ENCODE data around the gene EFHD1.
"Not testable (repeated sequence)": the region's sequence is repeated elsewhere in the genome, so short reads cannot be mapped to it uniquely, and the experiment has no call there.

Gene EFHD1

DNA sequence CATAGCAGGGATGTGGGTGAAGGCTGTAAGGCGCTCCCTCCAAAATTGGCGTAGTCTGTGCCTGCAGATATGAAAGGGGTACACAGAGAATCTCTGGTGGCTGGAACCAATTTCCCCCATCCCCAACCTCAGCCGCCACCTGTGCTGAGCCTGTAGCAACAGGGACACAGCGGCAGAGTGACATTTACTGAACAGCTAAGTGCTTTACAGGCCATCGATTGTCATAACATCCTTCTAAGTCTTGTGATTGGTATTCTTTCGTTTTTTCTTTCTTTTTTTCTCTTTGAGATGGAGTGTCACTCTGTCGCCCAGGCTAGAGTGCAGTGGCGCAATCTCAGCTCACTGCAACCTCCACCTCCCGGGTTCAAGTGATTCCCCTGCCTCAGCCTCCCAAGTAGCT is 12.2 kb upstream of the EFHD1 start:
- no peak for DNase-seq (ENCODE audit: low read depth)

DNA sequence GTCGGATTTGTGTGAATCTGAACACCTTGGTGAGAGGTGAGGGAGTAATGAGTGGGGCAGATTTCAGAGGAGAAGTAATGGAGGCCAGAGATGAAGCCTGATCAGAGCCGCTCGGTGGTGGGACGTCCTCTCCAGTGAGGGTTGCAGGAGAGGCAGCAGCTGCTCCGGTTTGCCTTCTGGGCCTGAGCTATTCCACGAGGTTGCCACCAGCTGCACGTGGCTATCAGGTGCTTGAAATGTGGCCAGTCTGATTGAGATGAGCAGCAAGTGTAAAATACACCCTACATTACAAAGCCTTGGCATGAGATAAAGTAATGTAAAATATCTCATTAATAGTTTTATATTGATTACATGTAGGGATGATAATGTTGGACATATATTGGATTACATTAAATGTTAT is 10.8 kb upstream of the EFHD1 start:
- DNase-seq (ENCODE audit: low read depth), result no peak

DNA sequence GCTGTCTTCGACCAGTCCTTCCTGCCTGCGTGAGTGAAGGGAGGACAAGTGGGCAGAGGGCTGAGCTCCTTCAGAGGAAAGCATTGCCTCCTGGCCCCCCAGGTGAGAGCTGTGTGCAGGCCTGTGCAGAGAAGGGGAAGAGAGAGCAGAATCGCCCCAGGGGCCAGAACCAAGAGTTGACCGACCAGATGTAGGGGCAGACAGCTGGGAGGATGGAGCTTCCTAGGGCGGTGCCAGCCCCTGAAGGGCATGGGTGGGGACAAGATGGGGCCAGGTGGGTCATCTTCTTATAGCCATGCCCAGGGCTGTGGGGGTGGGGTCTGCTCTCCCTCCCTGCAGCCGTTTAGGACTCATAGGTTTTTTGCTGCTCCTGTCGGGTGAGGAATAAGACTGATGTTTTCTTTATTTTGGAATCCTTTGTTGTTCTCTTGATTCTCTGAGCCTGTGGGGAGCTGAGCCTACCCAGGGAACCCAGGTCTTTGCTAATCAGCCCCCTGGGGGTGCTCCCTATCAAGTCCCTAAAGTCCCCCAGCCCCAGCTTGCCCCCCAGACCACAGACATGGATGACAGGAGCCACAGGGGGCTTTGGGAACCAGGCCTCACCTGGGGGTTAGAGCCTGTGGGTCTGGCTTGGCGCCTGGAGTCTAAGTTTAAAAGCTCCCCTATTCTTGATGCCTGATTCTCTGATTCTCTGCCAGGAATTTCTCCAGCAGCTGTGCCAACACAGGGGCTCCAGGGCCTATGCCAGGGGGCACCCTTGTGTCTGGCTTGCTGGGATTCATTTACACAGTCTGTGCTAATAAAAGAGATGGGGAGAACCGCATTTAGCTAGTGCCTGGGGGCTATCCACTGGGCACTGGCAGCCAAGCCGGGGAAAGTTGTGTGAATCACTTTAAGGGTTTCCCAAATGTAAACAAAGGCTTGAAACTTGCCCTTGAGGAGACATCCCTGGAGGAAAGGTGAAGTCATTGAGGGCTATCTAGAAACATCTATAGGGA is 9.3 kb upstream of the EFHD1 start:
- DNase-seq (ENCODE audit: low read depth), result peak; percentile 10

DNA sequence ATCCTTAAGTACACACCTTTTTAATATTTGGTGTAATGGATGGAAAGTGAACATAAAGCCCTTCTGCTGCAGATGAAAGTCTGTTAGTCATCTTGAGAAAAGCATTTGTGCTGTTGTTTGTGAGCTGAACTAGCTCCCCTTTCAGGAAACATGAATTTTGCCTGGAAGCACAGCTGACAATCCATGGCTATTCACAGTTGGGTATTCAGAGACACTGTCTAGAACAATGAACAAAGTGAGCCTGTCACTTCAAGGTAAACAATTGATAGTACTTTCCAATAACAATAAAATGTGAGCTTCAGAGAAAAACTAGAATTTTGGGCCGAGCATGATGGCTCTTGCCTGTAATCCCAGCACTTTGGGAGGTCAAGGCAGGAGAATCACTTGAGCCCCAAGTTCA is 6.8 kb upstream of the EFHD1 start:
- DNase-seq (ENCODE audit: low read depth), result no peak

DNA sequence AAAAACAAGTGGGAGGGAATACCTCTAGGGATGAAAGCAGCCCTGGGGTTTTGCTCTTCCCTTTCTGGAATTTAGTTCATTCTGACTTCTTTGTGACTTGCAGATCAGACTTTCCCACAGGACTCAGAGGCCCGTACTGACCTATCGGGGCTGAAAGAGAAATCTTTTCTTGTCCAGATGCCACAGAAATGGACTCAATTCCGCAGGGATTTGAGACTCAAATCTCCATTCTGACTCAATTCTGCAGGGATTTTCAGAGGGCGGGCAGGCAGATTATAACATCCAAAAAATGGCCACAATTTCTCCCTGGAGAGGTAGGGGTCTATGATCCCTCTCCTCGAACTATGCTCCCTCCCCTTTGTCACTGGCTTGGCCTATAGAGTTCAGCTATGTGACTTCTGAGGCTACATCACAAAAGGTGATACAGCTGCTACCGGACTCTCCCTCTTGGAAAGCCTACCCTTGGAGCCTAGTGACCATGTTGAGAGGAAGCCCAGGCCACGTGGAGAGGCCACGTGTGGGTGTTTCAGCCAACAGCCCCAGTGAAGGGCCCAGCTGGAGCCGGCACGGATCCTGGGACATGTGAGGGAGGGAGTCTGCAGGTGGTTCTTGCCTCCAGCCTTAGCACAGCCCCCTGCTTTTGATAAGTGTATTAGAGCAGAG is 4.8 kb upstream of the EFHD1 start:
- DNase-seq (ENCODE audit: low read depth), result no peak

DNA sequence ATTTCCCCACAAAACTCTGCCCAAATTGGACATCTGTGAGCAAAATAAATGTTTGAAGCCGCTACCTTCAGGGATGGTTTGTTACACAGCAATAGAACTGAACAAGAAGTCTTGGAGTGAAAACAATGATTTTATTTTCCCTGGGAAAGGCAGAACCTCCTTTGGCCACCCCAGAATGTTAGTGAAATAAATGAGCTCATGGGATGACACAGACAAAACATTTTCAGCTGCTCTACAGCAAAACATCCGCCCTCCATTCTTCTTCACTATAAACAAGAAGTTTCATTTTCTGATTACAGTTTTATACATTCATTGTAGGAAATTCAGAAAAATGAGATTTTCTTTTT is 4.3 kb upstream of the EFHD1 start:
- DNase-seq (ENCODE audit: low read depth), result no peak

DNA sequence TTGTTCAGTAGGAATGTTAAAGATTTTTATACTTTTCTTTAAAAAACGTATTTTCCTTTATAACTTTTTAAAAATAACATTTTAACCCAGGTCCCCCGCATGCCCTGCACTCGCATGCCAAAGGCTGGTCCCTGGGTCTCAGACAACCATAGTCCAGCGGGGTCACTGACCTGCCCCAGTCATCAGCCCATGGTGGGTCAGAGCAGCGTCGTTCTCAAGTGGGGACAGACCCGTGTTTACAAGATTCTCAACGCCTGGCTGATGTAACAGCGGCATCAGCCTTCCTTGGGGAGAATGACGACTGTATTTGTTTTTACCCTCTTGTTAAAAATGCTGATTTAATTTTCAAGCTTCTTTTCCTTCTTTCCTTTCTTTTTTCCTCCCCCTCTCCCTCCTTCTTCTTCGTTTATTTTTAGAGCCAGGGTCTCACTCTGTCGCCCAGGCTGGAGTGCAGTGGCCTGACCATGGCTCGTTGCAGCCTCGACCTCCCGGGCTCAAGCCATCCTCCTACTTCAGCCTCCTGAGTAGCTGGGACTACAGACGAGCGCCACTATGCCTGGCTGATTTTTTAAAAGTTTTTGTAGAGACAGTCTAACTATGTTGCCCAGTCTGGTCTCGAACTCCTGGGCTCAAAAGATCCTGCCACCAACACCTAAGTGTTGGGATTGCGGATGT is 1.0 kb upstream of the EFHD1 start:
- no peak for DNase-seq (ENCODE audit: low read depth)

DNA sequence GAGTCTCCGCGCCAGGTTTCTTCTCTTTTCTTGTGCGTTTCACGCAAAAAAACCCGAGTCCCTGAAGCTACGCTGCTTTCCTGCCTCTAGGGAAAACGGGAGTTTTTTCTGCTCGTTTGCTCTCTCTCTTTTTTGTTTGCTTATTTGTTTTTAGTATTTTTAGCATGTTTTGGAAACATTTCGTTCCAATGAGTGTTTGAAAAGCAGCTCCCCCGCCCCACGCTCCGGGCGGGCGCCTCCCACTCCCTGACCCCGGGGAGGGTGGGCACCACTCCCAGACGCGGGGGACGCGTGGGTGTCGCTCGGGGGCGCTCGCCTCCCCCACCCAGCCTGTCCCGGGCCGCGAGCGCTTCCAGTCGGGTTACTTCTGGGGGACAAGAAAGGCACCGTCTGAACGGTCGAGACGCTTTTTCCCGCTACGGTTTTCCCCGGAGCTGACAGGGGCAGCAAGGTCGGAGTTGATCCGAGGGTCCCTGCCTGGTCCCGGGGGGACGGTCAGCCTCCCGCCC is 446 bp upstream of the EFHD1 start:
- DNase-seq (ENCODE audit: low read depth), result no peak

DNA sequence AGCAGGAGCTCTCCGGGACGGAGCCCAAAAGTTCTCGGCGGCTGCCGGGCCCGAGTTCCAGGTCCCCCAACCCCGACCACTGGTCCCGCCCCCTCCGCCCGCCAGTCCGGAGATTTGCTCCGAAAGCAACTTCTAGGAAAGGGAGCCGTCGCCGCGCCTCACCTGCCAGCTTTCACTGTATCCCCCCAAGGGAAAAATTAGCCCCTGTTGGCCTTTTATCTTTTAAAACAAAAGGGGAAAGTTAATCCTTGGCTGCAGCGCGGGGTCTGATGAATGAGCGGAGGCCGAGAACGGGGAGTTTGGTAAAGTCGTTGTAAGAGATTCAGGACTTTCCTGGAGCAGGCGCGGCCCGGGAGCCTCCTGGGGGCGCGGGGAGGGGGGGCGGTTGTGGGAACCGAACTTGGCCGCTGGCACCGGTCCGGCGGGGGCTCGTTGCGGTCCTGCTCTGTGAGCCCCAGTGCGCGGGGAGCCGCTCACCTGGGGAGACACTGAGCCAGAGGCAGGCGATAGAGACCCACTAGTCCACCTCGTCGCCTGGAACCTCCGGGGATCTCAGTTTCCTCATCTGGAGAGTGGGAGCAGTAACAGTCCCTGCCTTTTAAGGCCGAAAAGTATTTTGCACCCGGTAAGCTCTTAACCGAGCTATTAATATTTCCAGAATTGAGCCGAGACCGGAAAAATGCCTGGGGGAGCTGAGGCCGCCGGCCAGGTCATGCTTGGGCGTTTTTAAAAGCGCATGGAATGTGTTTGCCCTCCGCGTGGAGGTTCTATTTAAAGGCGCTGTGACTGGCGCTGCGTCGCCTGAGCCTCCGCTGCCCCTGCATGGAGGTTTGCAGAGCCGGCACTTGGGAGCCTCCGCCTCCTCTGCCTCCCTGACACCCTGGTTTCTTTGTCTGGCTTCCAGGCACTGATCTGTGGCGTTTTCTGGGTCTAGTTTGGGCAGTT is 1.1 kb downstream of the EFHD1 start:
- no peak for DNase-seq (ENCODE audit: low read depth)

DNA sequence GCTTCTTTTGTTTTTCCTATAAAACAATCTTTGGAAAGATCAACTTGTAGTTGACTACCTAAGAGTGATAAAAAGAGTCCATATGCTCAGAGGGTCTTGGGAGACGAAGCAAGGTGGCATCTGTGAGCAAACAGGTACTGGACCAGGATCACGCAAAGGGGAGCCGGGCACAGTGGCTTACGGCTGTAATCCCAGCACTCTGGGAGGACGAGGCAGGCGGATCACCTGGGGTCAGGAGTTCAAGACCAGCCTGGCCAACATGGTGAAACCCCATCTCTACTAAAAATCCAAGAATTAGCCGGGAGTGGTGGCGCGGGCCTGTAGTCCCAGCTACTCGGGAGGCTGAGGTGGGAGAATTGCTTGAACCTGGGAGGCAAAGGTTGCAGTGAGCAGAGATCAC is 2.0 kb downstream of the EFHD1 start:
- not testable (repeated sequence) for DNase-seq (ENCODE audit: low read depth)

DNA sequence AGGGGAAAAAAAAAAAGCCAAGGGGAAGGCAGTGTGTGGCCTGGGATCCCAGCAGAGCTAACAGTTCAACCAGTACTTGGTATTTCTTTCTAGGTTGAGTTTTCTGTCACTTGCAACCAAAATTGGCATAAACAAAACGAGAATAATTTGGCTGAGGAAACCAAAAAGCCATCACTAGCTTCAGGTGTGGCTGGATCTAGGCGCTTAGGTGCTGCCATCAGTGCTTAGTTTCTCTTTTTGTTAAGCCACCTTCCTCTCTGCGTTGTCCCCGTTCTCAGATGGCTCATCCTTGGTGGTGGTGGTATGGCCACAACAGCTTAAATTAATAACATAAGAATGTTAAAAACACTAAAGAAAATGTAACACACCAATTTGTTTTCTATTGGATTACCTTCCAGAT is 2.4 kb downstream of the EFHD1 start:
- no peak for DNase-seq (ENCODE audit: low read depth)

DNA sequence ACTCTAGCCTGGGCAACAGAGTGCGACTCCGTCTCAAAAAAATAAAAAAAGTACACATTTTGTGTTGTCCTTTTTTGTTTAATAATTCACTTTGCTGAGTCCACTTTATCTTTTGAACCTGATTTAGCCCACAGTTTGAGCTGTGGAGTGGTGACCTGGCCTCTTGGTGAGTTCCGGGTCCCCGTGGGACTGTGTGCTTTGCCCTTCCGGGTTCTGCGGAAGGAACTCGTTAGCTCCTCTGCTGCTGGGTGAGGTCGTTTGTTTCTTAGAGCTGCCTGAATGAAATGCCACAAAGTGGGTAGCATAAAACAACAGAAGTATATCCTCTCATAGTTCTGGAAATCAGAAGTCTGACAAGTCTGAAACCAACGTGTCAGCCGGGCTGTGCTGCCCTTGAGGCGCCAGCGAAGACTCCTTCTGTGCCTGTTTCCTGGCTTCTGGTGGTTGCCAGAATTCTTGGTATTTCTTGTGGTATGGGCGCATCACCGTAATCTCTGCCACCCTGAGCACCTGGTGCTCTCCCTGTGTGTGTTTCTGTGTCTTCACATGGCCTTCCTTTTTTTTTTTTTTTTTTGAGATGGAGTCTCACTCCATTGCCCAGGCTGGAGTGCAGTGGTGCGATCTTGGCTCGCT is 3.5 kb downstream of the EFHD1 start:
- DNase-seq (ENCODE audit: low read depth), result no peak

DNA sequence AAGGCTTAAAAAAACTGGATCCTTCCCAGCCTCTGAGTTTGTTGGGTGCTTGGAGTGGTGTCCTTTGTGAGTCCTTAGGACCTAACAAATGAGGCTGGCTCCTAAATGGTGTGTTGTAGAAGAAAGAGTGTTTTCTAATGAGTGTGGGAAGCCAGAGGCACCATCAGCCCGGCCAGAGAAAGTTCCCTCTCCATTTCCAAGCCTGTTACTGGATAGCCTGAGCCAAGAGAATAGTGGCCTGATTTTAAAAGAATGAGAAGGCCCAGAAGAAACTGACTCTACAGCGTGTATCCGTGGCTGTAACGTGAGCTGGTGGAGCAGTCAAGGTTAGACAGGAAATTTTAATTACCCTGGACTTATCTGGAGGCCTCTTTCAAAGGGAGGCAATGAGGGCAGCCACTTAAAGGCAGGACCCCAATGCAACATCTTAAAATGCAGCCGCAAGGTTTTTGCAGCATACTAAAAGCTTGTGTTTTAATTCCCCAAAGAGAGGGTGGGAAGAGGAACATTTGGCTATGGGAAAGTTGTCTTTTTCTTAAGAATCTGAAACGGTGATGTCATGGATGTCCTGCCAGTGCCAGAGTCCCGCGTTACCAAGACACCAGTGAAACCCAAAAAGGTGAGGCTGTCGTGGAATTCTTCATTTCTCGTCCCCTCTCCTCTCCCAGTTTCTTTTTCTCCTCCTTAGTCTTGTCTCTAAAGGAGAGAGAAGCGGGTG is 4.6 kb downstream of the EFHD1 start:
- DNase-seq (ENCODE audit: low read depth), result no peak

DNA sequence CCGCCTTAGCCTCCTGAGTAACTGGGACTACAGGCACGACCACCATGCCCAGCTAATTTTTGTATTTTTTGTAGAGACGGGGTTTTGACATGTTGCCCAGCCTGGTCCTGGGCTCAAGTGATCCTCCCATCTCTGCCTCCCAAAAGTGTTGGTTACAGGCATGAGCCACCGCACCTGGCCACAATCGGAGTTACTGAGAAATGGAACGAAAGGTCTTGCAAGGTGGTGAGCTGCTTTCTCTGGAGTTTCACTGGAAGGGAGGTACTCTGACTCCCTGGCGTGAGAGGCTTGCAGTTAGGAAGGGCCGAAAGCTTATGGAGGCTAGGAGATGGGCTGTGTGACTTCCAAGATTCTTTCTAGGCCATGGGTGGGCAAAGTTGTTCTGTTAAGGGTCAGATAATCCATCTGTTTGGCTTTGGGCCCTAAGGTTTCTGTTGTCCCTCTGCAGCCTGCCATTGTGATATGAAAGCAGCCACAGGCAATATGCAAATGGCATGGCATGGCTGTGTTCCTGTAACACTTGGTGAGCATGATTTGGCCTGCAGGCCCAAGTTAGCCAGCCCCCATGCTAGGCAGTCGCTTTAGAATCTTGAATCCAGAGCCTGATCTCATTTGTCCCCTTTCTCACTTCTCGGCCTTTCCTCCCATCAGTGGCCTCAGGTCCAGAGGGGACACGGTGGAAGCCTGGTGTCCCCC is 7.9 kb downstream of the EFHD1 start:
- DNase-seq (ENCODE audit: low read depth), result no peak

DNA sequence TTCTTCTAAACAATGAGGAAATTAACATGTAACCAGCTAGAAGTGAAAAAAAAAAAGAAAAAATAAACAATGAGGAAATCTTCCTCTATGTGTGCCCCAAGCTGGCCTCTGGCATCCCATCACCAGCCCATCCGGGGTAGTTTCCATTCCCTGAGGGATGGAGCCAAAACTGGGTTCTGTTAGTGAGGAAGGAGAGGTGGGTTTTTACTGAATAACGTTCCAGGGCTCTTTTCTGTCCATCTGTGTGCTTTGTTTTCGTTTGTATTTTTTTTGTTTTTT is 9.7 kb downstream of the EFHD1 start:
- DNase-seq (ENCODE audit: low read depth), result no peak

DNA sequence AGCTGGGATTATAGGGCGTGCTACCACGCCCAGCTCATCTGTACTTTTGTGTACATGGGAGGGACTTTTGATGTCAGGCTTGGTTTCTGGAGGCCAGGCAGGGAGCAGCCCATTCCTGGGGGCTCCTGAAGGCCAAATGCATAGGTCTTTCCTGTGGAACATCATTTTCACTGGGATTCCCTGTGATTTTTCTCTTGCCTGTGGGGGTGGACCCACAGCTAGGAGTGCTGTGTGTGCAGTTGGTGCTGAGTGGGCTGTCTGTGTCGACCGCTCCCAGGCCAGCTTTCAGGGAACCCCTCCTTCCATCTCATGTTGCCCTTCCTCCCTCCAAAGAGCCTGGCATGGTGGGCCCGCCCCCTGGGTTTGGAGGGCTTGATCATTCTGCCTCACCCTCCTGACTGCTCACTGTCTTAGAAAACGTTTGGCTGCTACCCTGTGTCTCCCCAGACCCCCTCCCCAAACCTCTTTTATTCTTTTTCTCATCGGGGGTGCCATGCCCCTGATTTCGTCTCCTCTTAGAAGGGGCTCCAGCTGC is 10.5 kb downstream of the EFHD1 start:
- no peak for DNase-seq (ENCODE audit: low read depth)

DNA sequence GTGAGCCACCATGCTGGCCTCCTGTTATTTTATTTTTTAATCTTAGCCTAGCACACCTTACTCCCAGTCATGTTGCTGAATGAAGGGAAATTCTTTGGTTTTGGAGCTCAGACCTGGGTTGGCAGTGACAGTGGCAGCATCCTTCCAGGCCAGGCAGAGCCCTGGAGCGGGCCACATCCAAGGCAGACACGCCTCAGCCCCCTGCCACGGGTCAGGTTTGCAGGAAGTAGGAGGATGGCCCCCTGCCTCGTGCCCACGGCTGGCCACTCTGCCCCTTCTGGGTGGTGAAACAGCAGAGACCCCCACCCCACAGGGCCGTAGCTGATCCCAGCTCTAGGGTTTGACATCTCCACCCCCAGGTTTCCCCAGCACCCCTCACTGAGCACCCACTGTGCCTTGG is 11.7 kb downstream of the EFHD1 start:
- no peak for DNase-seq (ENCODE audit: low read depth)

DNA sequence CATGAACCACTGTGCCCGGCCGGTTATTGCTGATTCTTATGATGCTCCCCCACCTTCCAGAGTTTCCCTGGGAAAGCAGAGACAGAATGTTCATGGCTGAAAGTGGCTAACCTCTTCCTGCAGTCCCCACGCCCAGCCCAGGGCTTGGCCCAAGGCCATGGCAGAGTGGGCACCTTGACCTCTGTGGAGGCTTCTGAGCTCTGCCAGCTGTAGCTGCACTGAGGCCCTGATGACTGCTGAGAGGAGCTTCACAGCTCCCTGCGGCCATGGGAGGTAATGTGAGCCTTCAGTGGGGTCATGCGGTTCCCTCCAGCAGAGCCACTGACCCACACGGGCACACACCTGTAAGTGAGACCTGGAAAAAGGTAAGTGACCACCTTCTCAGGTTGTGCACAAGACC is 13.3 kb downstream of the EFHD1 start:
- no peak for DNase-seq (ENCODE audit: low read depth)

DNA sequence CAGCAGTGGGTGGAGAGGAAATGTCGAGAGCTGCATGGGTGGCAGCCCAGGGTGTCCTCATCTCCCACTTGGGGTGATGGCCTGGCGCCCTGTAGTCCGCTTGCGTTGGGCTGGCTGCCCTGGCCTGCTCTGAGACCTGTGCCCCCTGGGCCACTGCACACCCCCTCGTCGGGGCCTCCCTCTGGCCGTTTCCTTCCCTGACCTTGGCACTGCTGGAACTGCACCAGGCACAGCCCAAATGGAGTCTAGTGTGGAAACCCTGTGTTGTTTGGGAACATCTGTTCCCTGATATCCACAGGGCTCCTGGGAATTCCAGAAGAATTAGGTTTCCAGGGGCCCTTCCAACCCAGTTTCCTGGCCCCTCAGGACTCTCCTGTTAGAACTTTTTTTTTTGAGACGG is 13.9 kb downstream of the EFHD1 start:
- no peak for DNase-seq (ENCODE audit: low read depth)

DNA sequence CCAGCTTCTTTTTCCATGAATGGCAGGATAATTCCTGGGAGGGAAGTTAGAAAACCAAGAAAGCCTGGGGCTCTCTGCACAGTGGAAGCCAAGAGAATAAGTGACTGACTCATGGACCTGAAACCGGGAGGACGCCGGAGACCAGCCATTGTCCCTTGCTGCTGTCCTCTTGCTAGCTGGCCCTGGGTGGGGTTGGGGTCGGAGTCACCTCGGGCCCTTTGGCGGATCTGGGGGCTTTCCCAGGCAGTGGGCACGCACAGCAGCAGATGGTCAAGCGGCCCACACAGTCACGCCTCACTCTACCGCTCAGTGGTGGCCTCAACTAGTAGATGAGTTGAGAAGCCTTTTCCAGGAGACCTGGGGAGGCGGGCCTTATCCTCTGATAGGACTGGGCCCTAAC is 15.6 kb downstream of the EFHD1 start:
- no peak for DNase-seq (ENCODE audit: low read depth)

Data from iris pigment epithelial cell (primary cell).